Uterus (tissue), 4 donors: ENCODE results near the gene CACHD1. TPM values are rescaled to one million over a fixed set of nuclear protein-coding genes. Genes with fewer than 3 reads are reported as not detected.

Experiments used
- DNase-seq, 2 donors: peaks; one replicate each; pipeline ENCODE4 v3.0.0-alpha.2; 2019 to 2020
- H3K27ac ChIP-seq, 2 donors: fragments of 200-600 bp; sonication (generic); 1 replicate in 1 of 2; 2 replicates in 1 of 2; pipeline ENCODE4 v1.5.1; 2016 to 2018
- H3K27me3 ChIP-seq, 2 donors: fragments of 200-600 bp; sonication (generic); one replicate each; pipeline ENCODE4 v1.5.1; 2018 to 2019; ENCODE audit warnings: control low read depth in 1 of 2
- H3K36me3 ChIP-seq, 2 donors: fragments of 200-600 bp; sonication (generic); one replicate each; pipeline ENCODE4 v1.5.1; 2019; ENCODE audit warnings: control low read depth in 1 of 2
- H3K4me1 ChIP-seq, 2 donors: fragments of 200-600 bp; sonication (generic); one replicate each; pipeline ENCODE4 v1.5.1; 2018 to 2019; ENCODE audit warnings: control low read depth in 1 of 2
- H3K4me3 ChIP-seq, 2 donors: fragments of 200-600 bp; sonication (generic); 1 replicate in 1 of 2; 2 replicates in 1 of 2; pipeline ENCODE4 v1.5.1; 2018 to 2019; ENCODE audit warnings: mild to moderate bottlenecking in 1 of 2
- H3K9me3 ChIP-seq, 2 donors: fragments of 200-600 bp; sonication (generic); one replicate each; pipeline ENCODE4 v1.5.1; 2019; ENCODE audit warnings: control low read depth in 1 of 2
- POLR2A ChIP-seq, 2 donors: fragments of 450-650 bp; IDR thresholded peaks; one replicate each; pipeline ENCODE4 v1.6.1; 2016; ENCODE audit warnings: antibody characterized with exemption in 2 of 2, mild to moderate bottlenecking in 1 of 2, moderate library complexity in 1 of 2
- intact Hi-C: fragments of 100-400 bp; cut with DNase I; formaldehyde crosslinking; loops from one replicate; pipeline ENCODE4 v1.15.1; 2023; ENCODE audit warnings: low total_unique reads
- total RNA-seq, 4 donors: library from RNA; depleted of rRNA in 3 of 4; stranded (reverse); fragments of >200 nt in 3 of 4; gene quantifications; one replicate each; pipeline versions ENCODE4 v1.1.0 to v1.2.4, GENCODE V29; 2014 to 2023
- TF ChIP-seq, protein P1 (sequence below), 4 experiments: fragments of 200-600 bp in 2 of 4; fragments of 450-650 bp in 2 of 4; sonication (generic) in 2 of 4; IDR thresholded peaks; one replicate each; pipeline ENCODE4 v1.5.1; 2016 to 2019; ENCODE audit warnings: antibody characterized with exemption in 4 of 4, mild to moderate bottlenecking in 2 of 4, moderate library complexity in 1 of 4
- donor health status: DM: yes; HTN: yes; CAD: no.

Gene CACHD1
- total RNA-seq, 4 donors from 2014 or later = 19.2 to 39.9 (median 28.8) TPM

DNA sequence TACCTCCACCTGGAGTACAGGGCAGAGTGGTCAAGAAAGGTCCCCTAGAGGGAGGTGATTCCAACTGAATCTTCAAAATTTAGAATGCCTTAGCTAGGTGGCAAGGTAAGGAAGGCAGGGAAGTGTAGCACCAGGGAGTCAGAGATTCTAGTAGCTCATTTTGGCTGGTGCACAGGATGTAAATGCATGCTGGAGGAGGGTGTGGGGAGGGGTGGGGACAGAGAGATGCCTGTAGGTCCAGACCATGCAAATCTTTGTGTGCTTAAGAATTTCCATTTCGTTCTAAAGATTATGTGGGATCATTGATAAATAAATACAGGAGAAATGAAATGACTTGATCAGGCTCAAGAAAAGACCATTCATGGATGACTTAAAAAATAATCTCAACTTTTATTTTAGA, 11.0 kb upstream of the CACHD1 start:
- intact Hi-C loops = no loop called here
- Histone ChIP-seq H3K36me3 (no peaks in the 10 kb centered on the region), H3K4me1 (no peaks in the 10 kb centered on the region), H3K27ac (no peak overlapping the region), H3K27me3 (no peaks in the 10 kb centered on the region), H3K4me3 (no peak overlapping the region), H3K9me3 (no peaks in the 10 kb centered on the region)
- no peak for DNase-seq
- TF ChIP-seq, protein P1, sequence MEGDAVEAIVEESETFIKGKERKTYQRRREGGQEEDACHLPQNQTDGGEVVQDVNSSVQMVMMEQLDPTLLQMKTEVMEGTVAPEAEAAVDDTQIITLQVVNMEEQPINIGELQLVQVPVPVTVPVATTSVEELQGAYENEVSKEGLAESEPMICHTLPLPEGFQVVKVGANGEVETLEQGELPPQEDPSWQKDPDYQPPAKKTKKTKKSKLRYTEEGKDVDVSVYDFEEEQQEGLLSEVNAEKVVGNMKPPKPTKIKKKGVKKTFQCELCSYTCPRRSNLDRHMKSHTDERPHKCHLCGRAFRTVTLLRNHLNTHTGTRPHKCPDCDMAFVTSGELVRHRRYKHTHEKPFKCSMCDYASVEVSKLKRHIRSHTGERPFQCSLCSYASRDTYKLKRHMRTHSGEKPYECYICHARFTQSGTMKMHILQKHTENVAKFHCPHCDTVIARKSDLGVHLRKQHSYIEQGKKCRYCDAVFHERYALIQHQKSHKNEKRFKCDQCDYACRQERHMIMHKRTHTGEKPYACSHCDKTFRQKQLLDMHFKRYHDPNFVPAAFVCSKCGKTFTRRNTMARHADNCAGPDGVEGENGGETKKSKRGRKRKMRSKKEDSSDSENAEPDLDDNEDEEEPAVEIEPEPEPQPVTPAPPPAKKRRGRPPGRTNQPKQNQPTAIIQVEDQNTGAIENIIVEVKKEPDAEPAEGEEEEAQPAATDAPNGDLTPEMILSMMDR (IDR thresholded peaks at IDR 0.05) = no peak
- no peak for TF ChIP-seq POLR2A (IDR thresholded peaks at IDR 0.05)

DNA sequence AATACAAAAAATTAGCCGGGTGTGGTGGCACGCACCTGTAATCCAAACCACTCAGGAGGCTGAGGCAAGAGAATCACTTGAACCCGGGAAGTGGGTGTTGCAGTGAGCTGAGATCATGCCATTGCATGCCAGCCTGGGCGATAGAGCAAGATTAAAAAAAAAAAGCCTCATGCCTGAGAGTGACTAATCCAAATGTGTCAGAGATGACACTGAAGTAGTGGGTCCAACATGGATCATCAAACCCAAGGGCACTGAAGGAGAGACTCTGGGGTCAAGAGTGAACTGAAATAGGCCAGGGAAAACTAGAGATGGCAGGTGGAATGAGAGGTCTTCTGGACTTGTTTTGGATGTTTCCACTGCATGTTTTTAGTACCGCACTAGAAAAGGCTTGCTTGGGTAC, 10.2 kb upstream of the CACHD1 start:
- no peaks in the 10 kb centered on the region for H3K27me3 ChIP-seq
- DNase-seq = no peak
- H3K36me3 ChIP-seq = no peaks in the 10 kb centered on the region
- no peaks in the 10 kb centered on the region for H3K9me3 ChIP-seq
- no peak overlapping the region for H3K4me3 ChIP-seq
- H3K4me1 ChIP-seq = no peaks in the 10 kb centered on the region
- intact Hi-C loops = no loop called here
- TF ChIP-seq, protein P1 (IDR thresholded peaks at IDR 0.05) = no peak
- TF ChIP-seq POLR2A (IDR thresholded peaks at IDR 0.05) = no peak
- no peak overlapping the region for H3K27ac ChIP-seq

DNA sequence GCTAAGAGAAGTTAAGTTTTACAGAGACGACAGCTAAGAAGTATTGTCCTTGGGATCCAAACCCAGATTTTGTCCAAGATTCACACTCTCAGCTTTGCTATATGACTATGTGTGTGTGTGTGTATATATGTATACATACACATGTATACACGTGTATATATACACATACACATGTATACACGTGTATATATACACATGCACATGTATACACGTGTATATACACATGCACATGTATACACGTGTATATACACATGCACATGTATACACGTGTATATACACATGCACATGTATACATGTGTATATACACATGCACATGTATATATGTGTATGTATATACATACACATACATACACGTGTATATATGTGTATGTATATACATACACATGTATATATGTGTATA, 3.9 kb upstream of the CACHD1 start:
- intact Hi-C loops = loop anchor here (5.0 kb wide), 1 partner anchor 206 kb away; no protein-coding TSS in a partner anchor
- TF ChIP-seq, protein P1 (IDR thresholded peaks at IDR 0.05) = no peak
- TF ChIP-seq POLR2A (IDR thresholded peaks at IDR 0.05) = no peak

DNA sequence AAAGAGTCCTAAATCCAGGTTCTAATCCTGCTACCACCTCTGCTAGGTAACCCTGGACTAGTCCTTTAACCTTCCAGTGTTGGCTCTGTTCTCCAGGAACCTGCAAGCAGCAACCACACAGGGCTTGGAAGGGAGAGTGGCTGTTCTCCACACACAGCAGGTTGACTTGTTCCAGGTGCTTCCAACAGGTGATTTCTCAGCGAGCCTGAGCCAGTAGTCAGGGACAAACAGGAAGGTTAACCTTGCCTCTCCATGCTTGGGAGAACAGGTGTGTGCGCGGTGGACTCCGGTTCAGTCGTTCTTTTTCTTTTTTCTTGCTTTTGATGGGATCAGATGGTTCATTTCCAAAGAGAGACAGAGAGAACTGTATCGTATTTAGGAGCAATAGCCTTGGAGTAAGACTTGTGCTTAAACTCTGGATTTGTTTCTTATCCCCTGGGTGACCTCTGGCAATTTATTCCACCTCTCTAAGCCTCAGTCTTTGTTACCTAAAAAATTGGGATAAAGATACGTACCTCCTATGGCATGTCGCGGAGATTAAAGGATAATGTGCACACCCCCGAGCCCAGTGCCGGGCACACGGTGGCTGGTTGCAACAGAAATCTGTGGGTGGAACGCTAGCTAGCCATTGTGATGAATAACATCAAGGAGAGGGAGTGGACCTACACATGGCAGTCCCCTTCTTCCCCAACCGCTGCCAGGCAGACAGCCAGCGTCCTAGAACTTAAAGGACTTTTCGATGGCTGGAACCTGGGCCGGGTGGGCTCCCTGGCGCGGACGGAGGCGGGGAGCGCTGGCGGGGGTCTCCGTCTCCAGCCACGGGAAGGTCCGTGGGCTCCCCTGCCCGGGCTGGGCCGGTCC, 583 bp upstream of the CACHD1 start:
- Histone ChIP-seq H3K27me3 (no peaks in the 10 kb centered on the region), H3K4me1 (no peaks in the 10 kb centered on the region), H3K27ac (peak overlapping the region; percentile 92 to 96), H3K36me3 (no peaks in the 10 kb centered on the region), H3K4me3 (peak overlapping the region; percentile 56 to 89), H3K9me3 (no peaks in the 10 kb centered on the region)
- no peak for DNase-seq
- TF ChIP-seq POLR2A (IDR thresholded peaks at IDR 0.05) = no peak
- TF ChIP-seq, protein P1 (IDR thresholded peaks at IDR 0.05) = no peak
- intact Hi-C loops = loop anchor here (5.0 kb wide), 1 partner anchor 203 kb away; no protein-coding TSS in a partner anchor

More for the DNA sequence above, 3.9 kb upstream of the CACHD1 start:
- Histone ChIP-seq H3K4me3 (no peak overlapping the region), H3K27ac (no peak overlapping the region), H3K4me1 (no peaks in the 10 kb centered on the region), H3K9me3 (no peaks in the 10 kb centered on the region), H3K27me3 (no peaks in the 10 kb centered on the region), H3K36me3 (no peaks in the 10 kb centered on the region)
- no peak for DNase-seq

DNA sequence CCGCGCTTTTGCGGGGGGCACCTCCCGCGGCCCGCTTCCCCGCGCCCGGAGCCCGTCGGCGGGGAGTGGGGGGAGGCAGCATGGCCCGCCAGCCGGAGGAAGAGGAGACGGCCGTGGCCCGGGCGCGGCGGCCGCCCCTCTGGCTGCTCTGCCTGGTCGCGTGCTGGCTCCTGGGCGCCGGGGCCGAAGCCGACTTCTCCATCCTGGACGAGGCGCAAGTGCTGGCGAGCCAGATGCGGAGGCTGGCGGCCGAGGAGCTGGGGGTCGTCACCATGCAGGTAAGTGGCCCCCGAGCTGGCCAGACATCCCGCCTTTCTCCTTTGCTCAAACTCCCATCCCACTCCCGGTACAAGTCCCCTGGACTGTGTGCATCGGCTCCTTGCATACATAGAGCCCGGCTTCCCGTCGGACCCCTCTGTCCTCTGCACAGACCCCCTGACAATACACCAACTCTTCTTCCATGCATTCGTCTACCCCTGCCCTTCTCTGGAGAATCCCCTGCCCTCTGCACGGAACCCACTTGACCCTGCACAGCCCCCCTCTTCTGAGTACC, 812 bp downstream of the CACHD1 start:
- Histone ChIP-seq H3K27ac (peak overlapping the region; percentile 92 to 96), H3K36me3 (no peaks in the 10 kb centered on the region), H3K4me1 (no peaks in the 10 kb centered on the region), H3K27me3 (no peaks in the 10 kb centered on the region), H3K9me3 (no peaks in the 10 kb centered on the region), H3K4me3 (peak overlapping the region; percentile 56 to 89)
- TF ChIP-seq POLR2A (IDR thresholded peaks at IDR 0.05) = no peak
- TF ChIP-seq, protein P1 (IDR thresholded peaks at IDR 0.05) = no peak
- peak; percentile 40 to 46 for DNase-seq
- intact Hi-C loops = loop anchor here (10.0 kb wide), 2 partner anchors 174 to 534 kb away; no protein-coding TSS in a partner anchor
